NCI-H2196 (cell line): Measurements from ENCODE around the gene INTS15.

Source experiments
- DNase-seq: peaks from one replicate; lab custom pipeline; 2025; ENCODE audit not compliant: unreplicated experiment; lab: John Stamatoyannopoulos, UW

The INTS15 gene

GRCh38 chr7:6655636-6656385, 66.0 kb downstream of the INTS15 start:
- no peak for DNase-seq

GRCh38 chr7:6656413-6656812, 66.6 kb downstream of the INTS15 start:
- DNase-seq: no peak
